ENCODE results near the gene TMEM40.

- no peak for TF ChIP-seq POLR2A (IDR thresholded peaks at IDR 0.05)
- TF ChIP-seq, protein P1, sequence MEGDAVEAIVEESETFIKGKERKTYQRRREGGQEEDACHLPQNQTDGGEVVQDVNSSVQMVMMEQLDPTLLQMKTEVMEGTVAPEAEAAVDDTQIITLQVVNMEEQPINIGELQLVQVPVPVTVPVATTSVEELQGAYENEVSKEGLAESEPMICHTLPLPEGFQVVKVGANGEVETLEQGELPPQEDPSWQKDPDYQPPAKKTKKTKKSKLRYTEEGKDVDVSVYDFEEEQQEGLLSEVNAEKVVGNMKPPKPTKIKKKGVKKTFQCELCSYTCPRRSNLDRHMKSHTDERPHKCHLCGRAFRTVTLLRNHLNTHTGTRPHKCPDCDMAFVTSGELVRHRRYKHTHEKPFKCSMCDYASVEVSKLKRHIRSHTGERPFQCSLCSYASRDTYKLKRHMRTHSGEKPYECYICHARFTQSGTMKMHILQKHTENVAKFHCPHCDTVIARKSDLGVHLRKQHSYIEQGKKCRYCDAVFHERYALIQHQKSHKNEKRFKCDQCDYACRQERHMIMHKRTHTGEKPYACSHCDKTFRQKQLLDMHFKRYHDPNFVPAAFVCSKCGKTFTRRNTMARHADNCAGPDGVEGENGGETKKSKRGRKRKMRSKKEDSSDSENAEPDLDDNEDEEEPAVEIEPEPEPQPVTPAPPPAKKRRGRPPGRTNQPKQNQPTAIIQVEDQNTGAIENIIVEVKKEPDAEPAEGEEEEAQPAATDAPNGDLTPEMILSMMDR (IDR thresholded peaks at IDR 0.05 in 4 of 5, conservative IDR thresholded peaks at IDR 0.05 in 1 of 5), result no peak
Measured at GRCh38 chr3:12753275-12754028, 5.6 kb downstream of the TMEM40 start.
